ENCODE measurements around the gene GRAMD1A. TPM values are rescaled to one million over a fixed set of nuclear protein-coding genes. Genes with fewer than 3 reads are reported as not detected.
A peak's percentile ranks its signal among the peaks of the same experiment; 100 is the strongest.

GRAMD1A gene
- total RNA-seq, 1 donor from 2014 or later, result 67.4 TPM

GRCh38 chr19:35011737-35012682, 11.9 kb downstream of the GRAMD1A start:
- no peak for TF ChIP-seq CTCF (IDR thresholded peaks at IDR 0.05; ENCODE audit: insufficient read depth, low read depth, low read length)
- TF ChIP-seq EZH2 (IDR thresholded peaks at IDR 0.05; ENCODE audit: insufficient read depth, low read length), result no peak
- Mint-ChIP-seq H3K27me3 (ENCODE audit: low read depth, unreplicated experiment) (no peaks in the 10 kb centered on the region), H3K4me1 (ENCODE audit: low read depth, unreplicated experiment) (no peaks in the 10 kb centered on the region), H3K27ac (ENCODE audit: unreplicated experiment) (peak overlapping the region; percentile 34), H3K9me3 (ENCODE audit: unreplicated experiment) (peaks cover 3% of the 10 kb centered on the region), H3K4me3 (ENCODE audit: unreplicated experiment) (no peak overlapping the region), H3K36me3 (ENCODE audit: low read depth, unreplicated experiment) (peaks cover 27% of the 10 kb centered on the region)
- Histone ChIP-seq H3K4me1 (ENCODE audit: insufficient read depth, low read length) (no peaks in the 10 kb centered on the region), H3K36me3 (ENCODE audit: insufficient read depth, low read length) (peaks cover 14% of the 10 kb centered on the region), H3K4me2 (ENCODE audit: low read length) (no peak overlapping the region), H2AFZ (ENCODE audit: low read depth, low read length) (no peak overlapping the region), H4K20me1 (ENCODE audit: insufficient read depth, low read length) (peaks cover 35% of the 10 kb centered on the region), H3K27me3 (ENCODE audit: insufficient read depth, low read length) (no peaks in the 10 kb centered on the region), H3K27ac (ENCODE audit: low read depth, low read length) (no peak overlapping the region), H3K9ac (ENCODE audit: low read length) (no peak overlapping the region), H3K9me3 (ENCODE audit: insufficient read depth, low read depth, low read length) (peaks cover 2% of the 10 kb centered on the region), H3K4me3 (ENCODE audit: insufficient read depth, low read depth, low read length) (no peak overlapping the region), H3K79me2 (ENCODE audit: insufficient read depth, low read length) (peaks cover 15% of the 10 kb centered on the region)
- no peak for DNase-seq (ENCODE audit: low read depth)
- FAIRE-seq, result no peak

GRCh38 chr19:35013041-35013819, 13.1 kb downstream of the GRAMD1A start:
- Histone ChIP-seq H3K9me3 (ENCODE audit: insufficient read depth, low read depth, low read length) (peaks cover 2% of the 10 kb centered on the region), H3K27me3 (ENCODE audit: insufficient read depth, low read length) (no peaks in the 10 kb centered on the region), H3K4me3 (ENCODE audit: insufficient read depth, low read depth, low read length) (no peak overlapping the region), H3K4me2 (ENCODE audit: low read length) (no peak overlapping the region), H3K4me1 (ENCODE audit: insufficient read depth, low read length) (no peaks in the 10 kb centered on the region), H3K79me2 (ENCODE audit: insufficient read depth, low read length) (peaks cover 3% of the 10 kb centered on the region), H3K36me3 (ENCODE audit: insufficient read depth, low read length) (peaks cover 14% of the 10 kb centered on the region), H3K9ac (ENCODE audit: low read length) (no peak overlapping the region), H4K20me1 (ENCODE audit: insufficient read depth, low read length) (peaks cover 31% of the 10 kb centered on the region), H3K27ac (ENCODE audit: low read depth, low read length) (no peak overlapping the region), H2AFZ (ENCODE audit: low read depth, low read length) (no peak overlapping the region)
- FAIRE-seq (no peak), DNase-seq (ENCODE audit: low read depth) (peak; percentile 19)
- TF ChIP-seq CTCF (IDR thresholded peaks at IDR 0.05; ENCODE audit: insufficient read depth, low read depth, low read length), result peak; percentile 63
- TF ChIP-seq EZH2 (IDR thresholded peaks at IDR 0.05; ENCODE audit: insufficient read depth, low read length), result no peak
- Mint-ChIP-seq H3K36me3 (ENCODE audit: low read depth, unreplicated experiment) (peaks cover 33% of the 10 kb centered on the region), H3K9me3 (ENCODE audit: unreplicated experiment) (peaks cover 3% of the 10 kb centered on the region), H3K4me3 (ENCODE audit: unreplicated experiment) (no peak overlapping the region), H3K27ac (ENCODE audit: unreplicated experiment) (no peak overlapping the region), H3K4me1 (ENCODE audit: low read depth, unreplicated experiment) (no peaks in the 10 kb centered on the region), H3K27me3 (ENCODE audit: low read depth, unreplicated experiment) (no peaks in the 10 kb centered on the region)

All from astrocyte (in vitro differentiated cells and primary cell).